HG02885 (cell line): ENCODE measurements around the gene HLA-E.

Source experiments
- ATAC-seq: cut with Tn5 transposase; IDR thresholded peaks from one replicate; pipeline ENCODE4 v1.9.1; 2021; ENCODE audit warnings: mild to moderate bottlenecking; ENCODE audit not compliant: unreplicated experiment, poor library complexity

Gene HLA-E

GRCh38 chr6:30533460-30534294 is 44.4 kb downstream of the HLA-E start:
- ATAC-seq, result no peak

- ATAC-seq, result no peak
Observed at GRCh38 chr6:30537931-30538330, 48.6 kb downstream of the HLA-E start.

GRCh38 chr6:30541515-30542403 is 52.5 kb downstream of the HLA-E start:
- ATAC-seq, result peak; percentile 48

GRCh38 chr6:30542404-30542725 is 53.1 kb downstream of the HLA-E start:
- ATAC-seq, result no peak

- no peak for ATAC-seq
Observed at GRCh38 chr6:30542915-30543314, 53.6 kb downstream of the HLA-E start.
